NCI-H2081 treated with DMSO at 0.1 percent for 48 hours (cell line): ENCODE data around the gene SGSM2.

ENCODE experiments used
- DNase-seq: peaks from one replicate; lab custom pipeline; 2025; lab: John Stamatoyannopoulos, UW

The SGSM2 gene

DNA sequence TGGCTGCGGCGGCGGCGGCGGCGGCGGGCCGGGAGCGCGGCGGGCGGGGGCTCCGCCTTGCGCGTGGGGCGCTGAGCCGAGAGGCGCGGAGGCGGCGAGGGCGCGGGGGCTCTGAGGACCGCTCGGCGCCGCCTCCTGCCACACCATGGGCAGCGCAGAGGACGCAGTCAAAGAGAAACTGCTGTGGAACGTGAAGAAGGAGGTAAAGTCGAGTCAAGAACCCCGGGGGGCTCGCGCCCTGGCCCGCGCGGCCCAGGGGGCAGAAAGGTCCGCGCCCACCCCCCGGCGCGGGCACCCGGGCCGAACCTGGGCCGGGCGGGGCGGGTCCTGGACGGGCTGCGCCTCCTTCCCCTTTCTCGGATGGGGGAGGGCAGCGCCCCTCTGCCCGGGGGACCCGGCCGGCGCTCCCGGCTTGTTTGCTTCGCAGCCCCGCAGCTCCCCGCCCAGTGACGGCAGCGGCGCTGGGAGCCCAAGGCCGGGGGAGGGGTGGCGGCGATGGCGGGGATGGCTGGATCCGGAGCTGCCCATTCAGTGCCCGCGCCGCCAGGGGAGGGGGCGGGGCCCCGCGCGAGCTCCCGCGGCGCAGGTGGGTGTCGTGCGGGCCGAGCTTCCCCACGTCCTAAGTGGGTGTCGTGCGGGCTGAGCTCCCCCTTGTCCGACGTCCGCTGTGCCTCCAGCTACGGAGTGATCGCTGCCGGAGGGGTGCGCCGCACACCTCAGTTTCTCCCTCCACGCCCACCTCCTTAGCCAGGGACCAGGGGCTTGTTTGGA, 428 bp downstream of the SGSM2 start:
- no peak for DNase-seq

DNA sequence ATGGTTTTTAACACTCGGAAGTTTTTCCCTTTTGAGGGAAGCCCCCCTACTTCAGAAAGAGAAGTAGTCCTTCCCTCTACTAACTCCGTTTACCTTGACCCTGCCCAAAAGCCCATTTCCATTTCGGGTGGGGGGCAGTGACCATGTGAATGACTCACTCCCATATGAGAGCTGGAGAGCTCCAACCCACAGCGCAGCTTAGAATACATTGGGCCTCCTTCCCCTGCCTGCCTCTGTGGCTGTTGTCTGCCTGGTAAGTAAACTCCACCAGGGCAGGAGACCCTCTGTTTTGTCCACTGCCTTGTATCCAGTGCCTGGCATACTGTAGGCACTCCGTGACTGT, 985 bp downstream of the SGSM2 start:
- DNase-seq, result no peak

DNA sequence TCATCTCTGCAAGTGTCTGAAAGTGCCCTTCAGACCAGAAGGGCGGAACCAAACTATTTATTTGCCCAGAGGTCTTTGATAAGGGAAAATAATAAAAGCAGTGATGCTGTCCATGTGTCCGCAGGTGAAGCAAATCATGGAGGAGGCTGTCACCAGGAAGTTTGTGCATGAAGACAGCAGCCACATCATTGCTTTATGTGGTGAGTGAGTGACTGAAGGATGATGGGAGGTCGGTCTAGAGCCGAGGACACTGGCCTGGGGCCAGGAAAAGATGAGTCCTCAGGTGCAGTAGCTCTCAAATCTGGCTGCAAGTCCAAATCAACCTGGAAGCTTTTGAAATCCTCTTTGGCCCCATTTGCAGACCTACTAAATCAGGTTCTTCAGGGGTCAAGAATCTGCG, 6.1 kb downstream of the SGSM2 start:
- no peak for DNase-seq

- no peak for DNase-seq
Observed at GRCh38 chr17:2344528-2344927, 7.2 kb downstream of the SGSM2 start.

- no peak for DNase-seq
Observed at GRCh38 chr17:2346475-2346874, 9.2 kb downstream of the SGSM2 start.

- DNase-seq, result no peak
Observed at GRCh38 chr17:2347805-2348685, 10.7 kb downstream of the SGSM2 start.

DNA sequence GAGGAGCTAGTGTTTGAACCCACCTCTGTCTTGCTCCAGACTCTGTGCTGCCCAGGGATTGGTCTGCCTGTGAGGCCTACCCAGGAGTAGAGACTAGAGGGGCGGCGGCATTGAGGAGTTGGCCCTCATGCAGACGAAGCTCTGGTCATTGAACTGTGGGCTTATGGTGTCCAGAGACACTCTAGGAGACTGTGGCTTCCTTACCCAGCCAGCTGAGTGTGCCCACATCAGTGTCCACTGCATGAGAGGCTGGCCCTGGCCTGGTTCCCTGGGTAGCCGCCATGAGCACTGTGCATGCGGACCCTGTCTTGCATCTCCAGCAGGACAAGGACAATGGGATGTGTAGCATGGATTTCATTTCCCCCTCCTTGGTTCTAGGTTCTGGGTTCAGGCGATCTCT, 14.0 kb downstream of the SGSM2 start:
- no peak for DNase-seq

- no peak for DNase-seq
Observed at GRCh38 chr17:2354311-2354710, 17.0 kb downstream of the SGSM2 start.

- DNase-seq, result no peak
Observed at GRCh38 chr17:2357237-2357636, 19.9 kb downstream of the SGSM2 start.

- no peak for DNase-seq
Observed at GRCh38 chr17:2357931-2358434, 20.7 kb downstream of the SGSM2 start.

DNA sequence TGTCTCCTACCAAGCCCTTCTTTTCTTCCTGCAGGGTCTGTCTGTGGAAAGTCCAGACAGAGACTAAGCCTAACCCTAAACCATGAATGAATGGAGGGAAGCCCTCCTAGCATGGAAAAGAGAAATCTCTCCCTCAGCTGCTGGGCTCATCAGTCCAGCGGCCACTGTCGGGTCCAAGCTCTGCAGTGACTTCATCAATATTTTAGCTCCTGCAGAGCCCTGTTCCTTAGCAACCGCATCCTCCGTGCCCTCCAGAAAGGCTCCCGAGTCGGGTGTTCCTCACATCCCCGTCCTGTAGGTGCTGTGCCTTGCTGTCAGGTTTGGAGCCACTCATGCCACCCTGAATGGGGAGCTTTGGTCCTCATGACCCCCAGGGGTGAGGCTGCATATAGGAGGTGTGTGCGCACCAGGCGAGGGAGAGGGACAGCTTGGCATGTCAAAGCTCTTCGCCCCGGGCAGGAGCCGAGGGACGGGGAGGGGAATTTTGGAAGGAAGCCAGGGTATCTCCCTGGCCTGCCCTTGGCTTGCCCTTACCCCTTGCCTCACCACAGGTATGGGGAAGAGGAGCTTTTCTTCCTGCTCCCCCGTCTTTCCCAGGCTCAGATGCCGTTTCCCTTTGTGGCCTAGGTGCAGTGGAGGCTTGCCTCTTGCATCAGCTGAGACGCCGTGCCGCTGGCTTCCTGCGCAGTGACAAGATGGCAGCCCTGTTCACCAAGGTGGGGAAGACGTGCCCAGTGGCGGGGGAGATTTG, 23.9 kb downstream of the SGSM2 start:
- no peak for DNase-seq

DNA sequence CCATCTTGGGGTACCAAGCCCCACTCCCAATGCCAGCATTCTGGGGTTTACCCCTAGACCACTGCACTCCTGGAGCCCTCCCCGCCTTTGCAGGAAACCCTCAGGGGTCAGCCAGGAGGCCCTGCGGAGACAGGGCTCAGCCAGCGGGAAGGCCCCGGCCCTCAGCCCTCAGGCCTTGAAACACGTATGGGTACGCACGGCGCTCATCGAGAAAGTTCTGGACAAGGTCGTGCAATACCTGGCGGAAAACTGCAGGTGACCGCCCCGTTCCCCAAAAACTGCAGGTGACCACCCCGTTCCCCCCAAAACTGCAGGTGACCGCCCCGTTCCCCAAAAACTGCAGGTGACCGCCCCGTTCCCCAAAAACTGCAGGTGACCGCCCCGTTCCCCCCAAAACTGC, 24.7 kb downstream of the SGSM2 start:
- DNase-seq, result no peak

GRCh38 chr17:2362416-2362815, 25.1 kb downstream of the SGSM2 start:
- no peak for DNase-seq

DNA sequence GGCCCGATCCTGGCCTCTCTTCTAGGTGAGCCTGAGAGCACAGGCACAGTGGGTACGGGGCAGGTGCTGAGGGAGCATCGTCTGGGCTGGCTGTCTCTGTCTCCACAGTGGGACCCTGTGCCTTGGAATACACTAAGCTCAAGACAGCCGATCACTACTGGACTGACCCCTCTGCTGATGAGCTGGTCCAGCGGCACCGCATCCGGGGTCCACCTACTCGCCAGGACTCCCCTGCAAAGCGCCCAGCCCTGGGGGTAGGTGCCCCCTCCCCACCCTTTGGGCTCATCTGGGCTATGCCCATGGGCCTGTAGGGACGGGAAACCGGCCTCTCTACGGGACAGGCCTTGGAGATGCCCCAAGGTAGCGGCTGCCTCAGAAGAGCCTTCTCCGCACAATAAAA, 25.6 kb downstream of the SGSM2 start:
- DNase-seq, result no peak

DNA sequence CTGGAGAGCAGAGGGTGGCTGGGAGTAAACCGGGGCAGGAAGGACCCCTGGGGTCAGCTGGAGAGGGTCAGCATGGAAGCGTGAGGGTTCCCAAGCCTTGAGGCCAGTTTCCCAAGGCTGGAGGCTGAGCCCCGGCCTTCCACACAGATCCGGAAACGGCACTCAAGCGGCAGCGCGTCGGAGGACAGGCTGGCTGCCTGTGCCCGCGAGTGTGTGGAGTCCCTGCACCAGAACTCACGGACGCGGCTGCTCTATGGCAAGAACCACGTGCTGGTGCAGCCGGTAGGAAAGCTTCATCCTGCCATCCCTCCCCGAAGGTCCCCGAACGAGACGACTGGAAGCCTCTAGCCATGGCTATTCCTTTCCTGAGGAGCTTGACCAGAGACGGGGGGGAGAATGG, 26.0 kb downstream of the SGSM2 start:
- DNase-seq, result no peak

GRCh38 chr17:2363851-2364762, 26.8 kb downstream of the SGSM2 start:
- DNase-seq, result no peak

- DNase-seq, result no peak
Observed at GRCh38 chr17:2364763-2365116, 27.4 kb downstream of the SGSM2 start.

DNA sequence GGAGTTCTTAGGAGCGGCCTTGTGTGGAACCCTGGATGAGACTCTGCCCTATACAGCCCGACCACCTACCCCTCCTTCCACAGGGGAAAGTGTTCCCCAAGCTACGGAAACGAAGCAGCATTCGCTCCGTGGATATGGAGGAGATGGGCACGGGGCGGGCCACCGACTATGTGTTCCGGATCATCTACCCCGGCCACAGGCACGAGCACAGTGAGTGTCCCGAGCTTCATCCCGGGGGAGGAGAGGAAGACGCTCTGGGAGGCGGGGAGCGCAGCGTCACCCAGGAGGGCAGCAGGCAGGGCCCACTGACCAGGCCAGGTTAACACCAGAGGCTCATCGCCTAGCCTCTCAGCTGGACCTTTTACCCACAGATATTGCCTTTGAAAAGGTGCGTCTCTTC, 27.8 kb downstream of the SGSM2 start:
- no peak for DNase-seq

DNA sequence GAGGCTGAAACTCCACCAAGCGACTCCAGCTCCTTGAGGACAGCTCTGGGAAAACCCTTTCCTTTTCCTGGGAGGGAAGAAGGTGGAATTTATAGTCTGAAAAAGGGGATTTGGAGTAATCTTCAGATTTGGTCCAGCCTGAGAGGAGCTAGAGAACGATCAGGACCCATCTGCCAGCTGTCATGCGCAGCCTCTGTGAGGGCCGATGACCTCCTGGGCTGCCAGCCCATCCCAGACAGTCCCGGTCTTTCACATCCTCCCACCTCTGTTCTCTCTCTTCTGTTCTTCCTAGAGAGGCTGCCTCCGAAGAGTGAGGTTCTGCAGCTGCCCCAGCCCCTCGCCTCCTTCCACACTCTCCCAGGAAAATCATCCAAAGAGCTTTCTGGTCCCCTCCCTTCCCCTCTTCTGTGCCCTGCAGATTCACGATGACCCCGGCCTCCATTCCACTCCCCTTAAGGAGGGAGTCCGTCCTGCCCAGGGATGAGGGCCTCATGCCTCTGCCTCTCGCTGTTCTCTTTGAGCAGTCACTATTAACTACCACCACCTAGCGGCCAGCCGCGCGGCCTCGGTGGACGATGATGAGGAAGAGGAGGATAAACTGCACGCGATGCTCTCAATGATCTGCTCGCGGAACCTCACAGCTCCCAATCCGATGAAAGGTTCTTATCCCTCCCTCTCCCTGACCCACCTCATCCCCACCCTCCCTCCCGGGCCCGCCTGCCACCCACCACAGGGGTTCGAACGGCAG, 29.6 kb downstream of the SGSM2 start:
- no peak for DNase-seq

DNA sequence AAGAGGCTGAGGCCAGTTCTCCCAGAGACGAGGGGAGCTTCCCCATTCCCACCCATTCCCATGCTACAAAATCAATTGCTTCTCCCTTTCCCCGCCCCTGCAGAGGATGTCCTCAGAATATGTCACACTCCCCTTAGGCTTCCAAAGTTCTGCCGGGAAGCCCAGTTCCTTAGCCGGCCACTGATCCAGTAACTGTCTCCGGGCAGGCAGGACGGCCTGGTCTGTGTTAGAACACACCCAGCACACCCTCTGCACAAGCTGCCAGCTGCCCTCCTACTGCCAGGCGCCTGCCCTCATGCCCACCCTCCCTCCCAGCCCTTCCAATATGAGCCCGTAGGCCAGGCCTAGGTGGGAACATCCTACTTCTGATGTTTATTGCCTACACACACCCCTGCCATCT, 31.1 kb downstream of the SGSM2 start:
- DNase-seq, result no peak

- no peak for DNase-seq
Observed at GRCh38 chr17:2369039-2369438, 31.7 kb downstream of the SGSM2 start.
